Lower leg skin (tissue), 4 donors: ENCODE data around the gene ATP8A2. TPM values are rescaled to one million over a fixed set of nuclear protein-coding genes. Genes with fewer than 3 reads are reported as not detected.

ENCODE experiments used
- DNase-seq, 2 donors: peaks; one replicate each; pipeline ENCODE4 v3.0.0-alpha.2; 2019; ENCODE audit warnings: low spot score in 2 of 2
- H3K4me3 ChIP-seq: fragments of 200-600 bp; sonication (generic); 2 replicates; pipeline ENCODE4 v1.5.1; 2017; ENCODE audit warnings: mild to moderate bottlenecking, low read depth; ENCODE audit not compliant: poor library complexity, severe bottlenecking
- CTCF ChIP-seq, 3 donors: fragments of 450-650 bp; IDR thresholded peaks; one replicate each; pipeline ENCODE4 v1.5.1; 2016; ENCODE audit warnings: antibody characterized with exemption in 3 of 3, mild to moderate bottlenecking in 3 of 3, moderate library complexity in 2 of 3
- POLR2A ChIP-seq, 2 donors: fragments of 450-650 bp; IDR thresholded peaks; one replicate each; pipeline ENCODE4 v1.6.1; 2016 to 2017; ENCODE audit warnings: antibody characterized with exemption in 2 of 2, mild to moderate bottlenecking in 1 of 2, moderate library complexity in 1 of 2
- WGBS, 2 donors: methylation state at CpG; one replicate each; pipeline ENCODE4 v1.1.5; 2018; 5-methylcytosine and 5-hydroxymethylcytosine counted together
- intact Hi-C: fragments of 100-400 bp; cut with DNase I; formaldehyde crosslinking; loops from one replicate; pipeline ENCODE4 v1.15.0; 2023; ENCODE audit warnings: low total_unique reads
- total RNA-seq, 4 donors: library from RNA; depleted of rRNA; stranded (reverse); fragments of >200 nt; gene quantifications; one replicate each; pipeline ENCODE4 v1.1.0, GENCODE V29; 2016

Gene ATP8A2
- total RNA-seq, 4 donors from 2014 or later, result 0.05 to 0.23 TPM; not detected in 2

GRCh38 chr13:25649001-25649633, 277.3 kb downstream of the ATP8A2 start:
- TF ChIP-seq CTCF (IDR thresholded peaks at IDR 0.05) (no peak), POLR2A (IDR thresholded peaks at IDR 0.05) (no peak)
- H3K4me3 ChIP-seq, result no peak overlapping the region
- intact Hi-C loops, result no loop called here
- WGBS, 2 donors, result 26 to 66% methylated on average over 1 of the region's 1 CpG
- DNase-seq, result no peak

GRCh38 chr13:25652764-25653163, 281.0 kb downstream of the ATP8A2 start:
- TF ChIP-seq POLR2A (IDR thresholded peaks at IDR 0.05), result no peak
- no peak for TF ChIP-seq CTCF (IDR thresholded peaks at IDR 0.05)
- intact Hi-C loops, result no loop called here
- DNase-seq, result no peak
- H3K4me3 ChIP-seq, result no peak overlapping the region
- WGBS, 2 donors, result 37 to 69% methylated on average over 2 of the region's 2 CpGs

- intact Hi-C loops, result no loop called here
- no peak for DNase-seq
- H3K4me3 ChIP-seq, result no peak overlapping the region
- TF ChIP-seq POLR2A (IDR thresholded peaks at IDR 0.05) (no peak), CTCF (IDR thresholded peaks at IDR 0.05) (no peak)
- WGBS, 2 donors, result 65 to 74% methylated on average over 4 of the region's 4 CpGs
Observed at GRCh38 chr13:25654322-25654721, 282.5 kb downstream of the ATP8A2 start.

- DNase-seq, result no peak
- TF ChIP-seq CTCF (IDR thresholded peaks at IDR 0.05) (no peak), POLR2A (IDR thresholded peaks at IDR 0.05) (no peak)
- intact Hi-C loops, result no loop called here
- H3K4me3 ChIP-seq, result no peak overlapping the region
- 63 to 71% methylated on average over 3 of the region's 3 CpGs for WGBS, 2 donors
Observed at GRCh38 chr13:25657157-25657556, 285.4 kb downstream of the ATP8A2 start.

GRCh38 chr13:25659091-25659795, 287.5 kb downstream of the ATP8A2 start:
- intact Hi-C loops, result no loop called here
- no peak overlapping the region for H3K4me3 ChIP-seq
- 42 to 50% methylated on average over 14 of the region's 14 CpGs for WGBS, 2 donors
- DNase-seq, result no peak
- TF ChIP-seq CTCF (IDR thresholded peaks at IDR 0.05) (no peak), POLR2A (IDR thresholded peaks at IDR 0.05) (no peak)
